ENCODE measurements around the gene ARL10.
A peak's percentile ranks its signal among the peaks of the same experiment; 100 is the strongest.

Gene ARL10

GRCh38 chr5:176373100-176373818 lies 8.0 kb downstream of the ARL10 start:
- H3K4me3 ChIP-seq (ENCODE audit: low read depth, low read length) = no peak overlapping the region
- no peak for DNase-seq (ENCODE audit: low read depth)
- TF ChIP-seq CTCF (IDR thresholded peaks at IDR 0.05; ENCODE audit: insufficient read depth, low read depth, low read length, missing control alignments) = no peak

- H3K4me3 ChIP-seq (ENCODE audit: low read depth, low read length) = no peak overlapping the region
- no peak for TF ChIP-seq CTCF (IDR thresholded peaks at IDR 0.05; ENCODE audit: insufficient read depth, low read depth, low read length, missing control alignments)
- DNase-seq (ENCODE audit: low read depth) = peak; percentile 27
Measured at GRCh38 chr5:176379881-176380280, 14.6 kb downstream of the ARL10 start.

GRCh38 chr5:176381423-176381822 lies 16.1 kb downstream of the ARL10 start:
- no peak overlapping the region for H3K4me3 ChIP-seq (ENCODE audit: low read depth, low read length)
- TF ChIP-seq CTCF (IDR thresholded peaks at IDR 0.05; ENCODE audit: insufficient read depth, low read depth, low read length, missing control alignments) = no peak
- DNase-seq (ENCODE audit: low read depth) = no peak

- no peak for TF ChIP-seq CTCF (IDR thresholded peaks at IDR 0.05; ENCODE audit: insufficient read depth, low read depth, low read length, missing control alignments)
- no peak overlapping the region for H3K4me3 ChIP-seq (ENCODE audit: low read depth, low read length)
- no peak for DNase-seq (ENCODE audit: low read depth)
Measured at GRCh38 chr5:176381979-176382378, 16.7 kb downstream of the ARL10 start.

GRCh38 chr5:176382721-176383120 lies 17.4 kb downstream of the ARL10 start:
- DNase-seq (ENCODE audit: low read depth) = no peak
- H3K4me3 ChIP-seq (ENCODE audit: low read depth, low read length) = no peak overlapping the region
- TF ChIP-seq CTCF (IDR thresholded peaks at IDR 0.05; ENCODE audit: insufficient read depth, low read depth, low read length, missing control alignments) = no peak

GRCh38 chr5:176383248-176383905 lies 18.1 kb downstream of the ARL10 start:
- DNase-seq (ENCODE audit: low read depth) = no peak
- H3K4me3 ChIP-seq (ENCODE audit: low read depth, low read length) = no peak overlapping the region
- no peak for TF ChIP-seq CTCF (IDR thresholded peaks at IDR 0.05; ENCODE audit: insufficient read depth, low read depth, low read length, missing control alignments)

All from GM12865 (cell line).